ENCODE measurements around the gene YOD1. TPM values are rescaled to one million over a fixed set of nuclear protein-coding genes. Genes with fewer than 3 reads are reported as not detected.

Gene YOD1
- total and polyA plus RNA-seq, 2 donors: 10.5 to 11.5 TPM

DNA sequence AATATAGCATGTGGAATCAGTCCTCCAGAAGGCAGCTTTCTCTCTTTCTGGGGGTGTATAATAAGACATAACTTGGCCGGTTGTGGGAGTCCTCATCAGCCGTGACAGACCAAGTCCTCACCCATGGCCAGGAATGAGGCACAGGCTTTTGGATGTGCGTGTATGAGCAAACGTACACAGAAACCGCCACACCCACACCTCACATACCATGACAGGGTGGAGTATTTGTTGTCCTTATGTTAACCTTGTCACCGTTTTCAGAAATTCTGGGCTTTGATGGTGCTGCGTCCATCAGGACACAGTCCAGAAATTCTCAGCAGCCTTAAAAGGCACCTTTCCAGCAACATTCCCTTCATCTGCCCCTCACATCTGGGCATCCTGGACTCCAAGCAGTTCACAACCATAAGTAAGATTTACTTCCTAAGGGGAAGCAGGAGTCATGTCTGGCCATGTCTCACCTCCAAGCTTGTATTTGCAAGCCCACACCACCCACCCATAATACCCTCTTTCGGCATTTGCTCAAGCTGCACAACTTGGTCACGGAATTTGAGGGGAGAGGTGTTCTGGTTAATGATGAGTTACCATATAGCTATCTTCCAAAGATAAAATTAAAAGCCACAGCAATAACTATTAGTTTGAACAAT lies 30.8 kb downstream of the YOD1 start:
- no peaks in the 10 kb centered on the region for H3K36me3 ChIP-seq (ENCODE audit: control insufficient read depth in 2 of 2, insufficient read depth in 2 of 2, low read length in 1 of 2)
- H3K27ac ChIP-seq (ENCODE audit: low read depth in 1 of 2, low read length in 1 of 2): no peak overlapping the region
- peaks cover 0 to 9% of the 10 kb centered on the region in 2 donors for H3K4me1 ChIP-seq (ENCODE audit: control insufficient read depth in 2 of 2, insufficient read depth in 2 of 2, low read length in 2 of 2)
- no peak for DNase-seq (ENCODE audit: low read depth in 6 of 9, low spot score in 9 of 9)
- H3K27me3 ChIP-seq (ENCODE audit: control insufficient read depth in 2 of 2, insufficient read depth in 1 of 2, low read length in 1 of 2): no peaks in the 10 kb centered on the region
- 97% methylated on average over 9 of the region's 9 CpGs for WGBS
- no peaks in the 10 kb centered on the region for H3K9me3 ChIP-seq (ENCODE audit: control insufficient read depth in 2 of 2, insufficient read depth in 1 of 2, low read length in 1 of 2)
- no peak overlapping the region for H3K4me3 ChIP-seq (ENCODE audit: low read length in 2 of 2)

DNA sequence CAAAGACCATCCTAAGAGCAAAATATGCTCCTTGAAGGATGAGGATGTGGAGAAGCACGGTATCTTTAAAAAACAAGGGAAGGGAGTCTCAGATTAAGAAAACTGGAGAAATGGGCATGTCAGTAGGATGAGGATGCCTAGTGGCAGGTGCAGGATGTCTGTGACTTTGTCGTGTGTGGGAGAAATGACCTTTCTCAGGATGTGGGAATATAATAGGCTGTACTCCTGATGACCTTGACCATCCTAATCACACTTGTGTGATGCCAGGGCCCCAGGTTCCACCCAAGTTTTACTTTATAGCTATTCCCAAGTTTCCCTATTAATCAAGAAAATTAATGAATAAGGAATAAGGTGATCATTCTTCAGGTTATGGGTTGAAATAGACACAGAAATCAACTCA lies 31.3 kb downstream of the YOD1 start:
- no peak for DNase-seq (ENCODE audit: low read depth in 6 of 9, low spot score in 9 of 9)
- Histone ChIP-seq H3K4me3 (ENCODE audit: low read length in 2 of 2) (no peak overlapping the region), H3K27ac (ENCODE audit: low read depth in 1 of 2, low read length in 1 of 2) (no peak overlapping the region), H3K36me3 (ENCODE audit: control insufficient read depth in 2 of 2, insufficient read depth in 2 of 2, low read length in 1 of 2) (no peaks in the 10 kb centered on the region), H3K4me1 (ENCODE audit: control insufficient read depth in 2 of 2, insufficient read depth in 2 of 2, low read length in 2 of 2) (peaks cover 0 to 5% of the 10 kb centered on the region in 2 donors), H3K27me3 (ENCODE audit: control insufficient read depth in 2 of 2, insufficient read depth in 1 of 2, low read length in 1 of 2) (no peaks in the 10 kb centered on the region), H3K9me3 (ENCODE audit: control insufficient read depth in 2 of 2, insufficient read depth in 1 of 2, low read length in 1 of 2) (no peaks in the 10 kb centered on the region)
- 67% methylated on average over 2 of the region's 2 CpGs for WGBS

DNA sequence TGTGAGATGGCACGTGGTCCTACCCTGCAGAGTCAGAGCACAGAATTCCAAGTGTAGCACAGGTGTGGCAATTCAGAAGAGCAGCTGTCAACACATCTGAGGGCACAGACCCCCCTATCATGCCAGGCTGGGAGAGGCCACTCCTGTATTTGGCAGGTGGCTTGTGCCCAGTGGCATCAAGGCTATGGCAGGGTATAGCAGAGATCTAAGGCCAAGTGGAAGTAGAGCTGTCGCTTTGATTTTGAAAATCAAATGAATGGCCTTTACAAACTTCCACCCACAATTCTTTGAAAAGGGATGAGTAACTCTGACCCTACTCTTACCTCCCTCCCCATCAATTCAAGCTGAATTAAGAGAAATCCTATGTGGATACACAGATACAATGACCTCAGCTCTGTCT lies 31.8 kb downstream of the YOD1 start:
- H3K27ac ChIP-seq (ENCODE audit: low read depth in 1 of 2, low read length in 1 of 2): no peak overlapping the region
- WGBS: 96% methylated on average over 2 of the region's 2 CpGs
- no peak overlapping the region for H3K4me3 ChIP-seq (ENCODE audit: low read length in 2 of 2)
- H3K9me3 ChIP-seq (ENCODE audit: control insufficient read depth in 2 of 2, insufficient read depth in 1 of 2, low read length in 1 of 2): no peaks in the 10 kb centered on the region
- no peaks in the 10 kb centered on the region for H3K36me3 ChIP-seq (ENCODE audit: control insufficient read depth in 2 of 2, insufficient read depth in 2 of 2, low read length in 1 of 2)
- DNase-seq (ENCODE audit: low read depth in 6 of 9, low spot score in 9 of 9): no peak
- no peaks in the 10 kb centered on the region for H3K27me3 ChIP-seq (ENCODE audit: control insufficient read depth in 2 of 2, insufficient read depth in 1 of 2, low read length in 1 of 2)
- H3K4me1 ChIP-seq (ENCODE audit: control insufficient read depth in 2 of 2, insufficient read depth in 2 of 2, low read length in 2 of 2): no peaks in the 10 kb centered on the region

DNA sequence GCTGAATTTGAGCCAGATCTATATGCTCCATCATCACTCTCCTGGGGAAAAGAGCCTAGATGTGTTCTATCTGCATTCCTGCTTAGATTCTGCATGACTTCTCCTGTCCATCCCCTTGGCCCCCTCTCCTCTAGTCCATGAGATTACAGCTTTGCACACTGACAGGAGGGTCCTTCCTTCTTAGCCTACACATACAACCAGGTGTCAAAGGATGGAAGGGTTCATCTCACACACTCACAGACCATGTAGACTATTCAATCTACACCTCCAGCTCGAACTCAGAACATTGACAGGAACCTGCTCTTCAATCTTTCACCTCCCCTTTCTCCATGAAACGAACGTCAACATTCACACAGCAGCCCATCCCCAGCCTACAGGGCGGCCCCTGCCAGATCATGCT lies 32.3 kb downstream of the YOD1 start:
- H3K27me3 ChIP-seq (ENCODE audit: control insufficient read depth in 2 of 2, insufficient read depth in 1 of 2, low read length in 1 of 2): no peaks in the 10 kb centered on the region
- no peak overlapping the region for H3K27ac ChIP-seq (ENCODE audit: low read depth in 1 of 2, low read length in 1 of 2)
- H3K4me1 ChIP-seq (ENCODE audit: control insufficient read depth in 2 of 2, insufficient read depth in 2 of 2, low read length in 2 of 2): no peaks in the 10 kb centered on the region
- H3K36me3 ChIP-seq (ENCODE audit: control insufficient read depth in 2 of 2, insufficient read depth in 2 of 2, low read length in 1 of 2): no peaks in the 10 kb centered on the region
- DNase-seq (ENCODE audit: low read depth in 6 of 9, low spot score in 9 of 9): no peak
- H3K4me3 ChIP-seq (ENCODE audit: low read length in 2 of 2): no peak overlapping the region
- 96% methylated on average over 4 of the region's 4 CpGs for WGBS
- no peaks in the 10 kb centered on the region for H3K9me3 ChIP-seq (ENCODE audit: control insufficient read depth in 2 of 2, insufficient read depth in 1 of 2, low read length in 1 of 2)

DNA sequence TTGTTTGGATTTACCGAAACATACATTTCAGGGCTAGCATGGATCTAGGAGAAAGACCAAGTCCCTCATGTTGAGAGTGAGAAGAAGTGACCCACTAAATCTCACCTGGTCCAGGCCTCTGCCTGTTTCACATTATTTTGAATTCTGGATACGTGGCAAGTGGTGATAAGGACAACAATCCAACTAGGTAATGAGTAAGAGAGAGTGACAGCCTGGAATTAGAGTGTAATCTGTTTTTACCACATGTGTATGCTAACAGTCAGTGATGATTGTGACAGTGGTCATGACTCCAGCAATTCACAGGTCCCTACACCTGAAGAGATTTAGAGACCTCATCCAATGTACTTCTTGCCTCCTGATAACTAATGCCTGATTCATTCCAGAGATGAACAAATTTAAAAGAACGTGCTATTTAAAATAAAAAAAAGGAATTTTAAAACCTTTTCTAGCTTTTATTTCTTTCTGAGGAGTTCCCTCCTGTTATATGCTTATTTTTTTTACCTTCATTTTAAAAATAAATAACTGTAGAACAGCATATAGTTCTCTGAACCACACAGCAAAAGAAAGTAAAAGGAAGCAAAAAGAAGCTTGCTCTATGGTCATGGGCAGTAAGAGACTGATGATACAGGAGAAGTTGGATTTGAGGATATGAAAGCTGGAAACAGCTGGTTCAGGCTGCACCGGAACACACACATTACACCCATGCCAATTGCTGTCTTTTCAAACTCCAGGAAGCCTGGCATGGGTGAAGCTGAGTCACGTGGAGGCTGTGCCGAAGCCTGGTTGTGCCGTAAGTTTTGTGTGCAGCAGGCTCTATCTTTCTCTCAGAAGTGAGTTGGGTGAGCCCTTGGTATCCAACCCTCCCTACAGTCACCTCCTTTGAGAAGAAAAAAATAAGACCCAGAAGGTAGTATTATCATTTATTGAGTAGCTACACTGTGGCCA lies 33.1 kb downstream of the YOD1 start:
- WGBS: 87% methylated on average over 7 of the region's 7 CpGs
- H3K27me3 ChIP-seq (ENCODE audit: control insufficient read depth in 2 of 2, insufficient read depth in 1 of 2, low read length in 1 of 2): no peaks in the 10 kb centered on the region
- no peak for DNase-seq (ENCODE audit: low read depth in 6 of 9, low spot score in 9 of 9)
- no peaks in the 10 kb centered on the region for H3K36me3 ChIP-seq (ENCODE audit: control insufficient read depth in 2 of 2, insufficient read depth in 2 of 2, low read length in 1 of 2)
- no peaks in the 10 kb centered on the region for H3K4me1 ChIP-seq (ENCODE audit: control insufficient read depth in 2 of 2, insufficient read depth in 2 of 2, low read length in 2 of 2)
- H3K4me3 ChIP-seq (ENCODE audit: low read length in 2 of 2): no peak overlapping the region
- no peak overlapping the region for H3K27ac ChIP-seq (ENCODE audit: low read depth in 1 of 2, low read length in 1 of 2)
- H3K9me3 ChIP-seq (ENCODE audit: control insufficient read depth in 2 of 2, insufficient read depth in 1 of 2, low read length in 1 of 2): no peaks in the 10 kb centered on the region

DNA sequence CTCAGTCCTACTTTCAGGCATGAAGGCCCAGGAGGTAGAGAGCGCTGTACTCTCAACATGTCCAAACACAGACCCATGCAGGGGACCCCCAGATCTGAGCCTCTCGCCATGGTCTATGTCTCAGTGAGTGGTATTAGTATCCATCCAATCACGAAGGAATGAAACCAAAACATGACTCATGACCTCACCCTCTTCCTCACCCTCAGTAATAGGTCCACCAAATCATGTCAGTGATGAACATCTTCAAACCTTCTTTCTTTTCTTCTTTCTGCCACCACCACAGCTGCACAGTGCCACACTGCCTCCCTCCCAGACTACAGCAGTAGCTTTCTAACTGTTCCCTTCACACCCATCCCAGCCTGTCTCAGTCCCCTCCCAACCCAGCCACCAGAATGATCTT lies 35.2 kb downstream of the YOD1 start:
- WGBS: 95% methylated on average over 3 of the region's 3 CpGs
- Histone ChIP-seq H3K27ac (ENCODE audit: low read depth in 1 of 2, low read length in 1 of 2) (no peak overlapping the region), H3K9me3 (ENCODE audit: control insufficient read depth in 2 of 2, insufficient read depth in 1 of 2, low read length in 1 of 2) (no peaks in the 10 kb centered on the region), H3K36me3 (ENCODE audit: control insufficient read depth in 2 of 2, insufficient read depth in 2 of 2, low read length in 1 of 2) (no peaks in the 10 kb centered on the region), H3K4me3 (ENCODE audit: low read length in 2 of 2) (no peak overlapping the region), H3K4me1 (ENCODE audit: control insufficient read depth in 2 of 2, insufficient read depth in 2 of 2, low read length in 2 of 2) (no peaks in the 10 kb centered on the region), H3K27me3 (ENCODE audit: control insufficient read depth in 2 of 2, insufficient read depth in 1 of 2, low read length in 1 of 2) (no peaks in the 10 kb centered on the region)
- no peak for DNase-seq (ENCODE audit: low read depth in 6 of 9, low spot score in 9 of 9)

DNA sequence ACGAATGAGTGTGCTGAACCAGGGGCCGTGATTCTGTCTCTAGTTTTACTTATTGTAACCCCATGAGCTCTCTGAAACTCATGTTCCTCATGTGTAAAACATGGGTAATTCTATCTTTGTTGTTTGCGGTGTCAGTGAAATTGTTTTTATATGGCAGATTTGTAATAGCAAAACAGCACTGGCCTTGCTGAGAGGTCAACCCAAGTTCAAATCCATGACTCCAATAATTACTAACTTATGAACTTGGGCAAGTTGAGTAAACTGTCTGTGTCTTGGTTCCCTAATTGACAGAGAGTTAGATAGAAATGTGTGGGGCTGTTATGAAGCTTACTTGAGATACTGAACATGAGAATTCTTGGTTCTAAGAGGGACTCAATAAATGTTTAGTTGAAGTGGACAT lies 36.3 kb downstream of the YOD1 start:
- no peaks in the 10 kb centered on the region for H3K9me3 ChIP-seq (ENCODE audit: control insufficient read depth in 2 of 2, insufficient read depth in 1 of 2, low read length in 1 of 2)
- no peak for DNase-seq (ENCODE audit: low read depth in 6 of 9, low spot score in 9 of 9)
- no peaks in the 10 kb centered on the region for H3K4me1 ChIP-seq (ENCODE audit: control insufficient read depth in 2 of 2, insufficient read depth in 2 of 2, low read length in 2 of 2)
- H3K27me3 ChIP-seq (ENCODE audit: control insufficient read depth in 2 of 2, insufficient read depth in 1 of 2, low read length in 1 of 2): no peaks in the 10 kb centered on the region
- H3K27ac ChIP-seq (ENCODE audit: low read depth in 1 of 2, low read length in 1 of 2): no peak overlapping the region
- WGBS: 98% methylated on average over 3 of the region's 3 CpGs
- H3K36me3 ChIP-seq (ENCODE audit: control insufficient read depth in 2 of 2, insufficient read depth in 2 of 2, low read length in 1 of 2): no peaks in the 10 kb centered on the region
- no peak overlapping the region for H3K4me3 ChIP-seq (ENCODE audit: low read length in 2 of 2)

DNA sequence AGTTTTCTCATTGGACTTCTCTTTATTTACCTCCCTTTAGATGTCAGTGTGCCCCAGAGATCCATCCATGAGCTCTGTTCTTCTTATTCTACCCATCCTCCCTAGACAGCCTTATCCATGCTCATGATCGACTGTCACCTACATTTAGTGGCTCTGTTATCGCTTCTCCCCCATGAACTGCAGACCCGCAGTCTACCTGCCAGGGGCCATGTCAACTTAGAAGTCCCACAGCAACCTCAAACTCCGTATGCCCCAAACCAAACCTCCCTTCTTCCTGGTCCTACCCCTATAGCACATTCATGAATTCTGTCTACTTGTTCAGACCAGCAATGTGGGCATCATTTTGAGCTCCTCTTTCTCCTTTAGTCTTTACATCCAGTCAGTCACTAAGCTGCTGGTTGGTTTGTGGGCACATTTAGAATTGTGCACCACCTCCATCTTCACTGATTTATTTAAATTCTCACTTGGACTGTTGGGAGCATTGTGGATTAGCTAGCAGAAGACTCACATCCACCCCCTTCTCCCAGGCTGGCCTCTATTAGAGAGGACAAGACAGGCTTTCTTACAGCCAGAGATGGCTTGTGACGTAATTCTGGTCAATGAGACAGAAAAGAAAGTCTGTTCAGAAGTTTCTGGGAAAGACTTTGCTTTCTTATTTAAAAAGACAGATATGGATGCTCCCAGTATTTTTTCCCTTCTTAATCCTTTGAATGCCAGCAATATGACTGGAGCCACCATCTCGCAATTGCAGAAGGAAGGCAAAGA lies 37.5 kb downstream of the YOD1 start:
- no peak for DNase-seq (ENCODE audit: low read depth in 6 of 9, low spot score in 9 of 9)
- Histone ChIP-seq H3K9me3 (ENCODE audit: control insufficient read depth in 2 of 2, insufficient read depth in 1 of 2, low read length in 1 of 2) (no peaks in the 10 kb centered on the region), H3K36me3 (ENCODE audit: control insufficient read depth in 2 of 2, insufficient read depth in 2 of 2, low read length in 1 of 2) (no peaks in the 10 kb centered on the region), H3K4me1 (ENCODE audit: control insufficient read depth in 2 of 2, insufficient read depth in 2 of 2, low read length in 2 of 2) (no peaks in the 10 kb centered on the region), H3K27me3 (ENCODE audit: control insufficient read depth in 2 of 2, insufficient read depth in 1 of 2, low read length in 1 of 2) (no peaks in the 10 kb centered on the region), H3K27ac (ENCODE audit: low read depth in 1 of 2, low read length in 1 of 2) (no peak overlapping the region), H3K4me3 (ENCODE audit: low read length in 2 of 2) (no peak overlapping the region)
- WGBS: 72% methylated on average over 6 of the region's 6 CpGs

DNA sequence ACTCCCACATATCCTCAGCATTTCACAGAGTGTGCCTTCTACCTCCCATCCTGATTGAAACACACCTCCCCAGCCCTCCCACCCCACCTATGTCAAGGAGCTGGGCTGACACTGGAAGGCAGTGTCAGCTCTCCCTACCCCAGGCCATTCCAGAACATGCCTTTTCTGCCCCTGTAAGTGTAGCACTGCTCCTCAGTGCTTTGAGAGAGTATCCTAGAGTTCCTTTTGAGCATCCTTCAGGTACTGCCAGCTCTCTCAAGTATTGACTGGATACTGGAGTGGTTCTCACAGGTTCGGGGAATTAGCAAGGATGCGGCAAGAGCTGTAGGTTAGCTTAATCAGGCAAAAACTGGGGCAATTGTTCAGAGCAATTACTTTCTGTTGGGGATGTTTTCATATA lies 40.3 kb downstream of the YOD1 start:
- Histone ChIP-seq H3K4me3 (ENCODE audit: low read length in 2 of 2) (no peak overlapping the region), H3K27ac (ENCODE audit: low read depth in 1 of 2, low read length in 1 of 2) (no peak overlapping the region), H3K36me3 (ENCODE audit: control insufficient read depth in 2 of 2, insufficient read depth in 2 of 2, low read length in 1 of 2) (no peaks in the 10 kb centered on the region), H3K9me3 (ENCODE audit: control insufficient read depth in 2 of 2, insufficient read depth in 1 of 2, low read length in 1 of 2) (no peaks in the 10 kb centered on the region), H3K27me3 (ENCODE audit: control insufficient read depth in 2 of 2, insufficient read depth in 1 of 2, low read length in 1 of 2) (no peaks in the 10 kb centered on the region), H3K4me1 (ENCODE audit: control insufficient read depth in 2 of 2, insufficient read depth in 2 of 2, low read length in 2 of 2) (no peaks in the 10 kb centered on the region)
- DNase-seq (ENCODE audit: low read depth in 6 of 9, low spot score in 9 of 9): no peak
- WGBS: over 99% methylated on average over 2 of the region's 2 CpGs

Data from thymus (tissue), 11 donors.